Activated CD4-positive, alpha-beta T cell treated with anti-CD3 and anti-CD28 coated beads, Interleukin-2, amount 50 U/mL, for 1 hour (primary cell): ENCODE data around the gene PFAS.
A peak's percentile ranks its signal among the peaks of the same experiment; 100 is the strongest.

Experiments
- DNase-seq: peaks from one replicate; pipeline ENCODE4 v3.0.0-alpha.2; 2020

PFAS gene

DNA sequence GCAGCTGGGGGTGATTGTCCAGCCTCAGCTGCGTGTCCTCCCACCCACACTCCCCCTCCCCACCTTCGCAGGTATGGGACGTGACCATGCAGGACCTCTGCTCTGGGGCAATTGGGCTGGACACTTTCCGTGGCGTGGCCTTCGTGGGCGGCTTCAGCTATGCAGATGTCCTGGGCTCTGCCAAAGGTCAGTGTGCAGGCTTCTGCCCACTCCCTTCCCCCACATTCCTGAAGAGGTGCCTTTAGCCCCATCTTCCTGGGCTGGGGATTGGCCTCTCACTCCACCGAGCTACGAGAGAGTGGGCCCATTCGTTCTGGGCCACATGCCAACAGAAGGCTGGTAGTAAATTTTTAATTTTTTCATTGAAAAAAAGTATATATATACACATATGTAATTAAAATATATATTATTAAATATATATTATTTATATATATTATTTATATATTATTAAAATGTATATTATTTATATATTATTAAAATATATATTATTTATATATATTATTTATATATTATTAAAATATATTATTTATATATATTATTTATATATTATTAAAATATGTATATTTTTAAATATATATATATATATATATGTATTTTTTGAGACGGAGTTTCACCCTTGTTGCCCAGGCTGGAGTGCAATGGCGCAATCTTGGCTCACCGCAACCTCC lies 18.5 kb downstream of the PFAS start:
- no peak for DNase-seq

DNA sequence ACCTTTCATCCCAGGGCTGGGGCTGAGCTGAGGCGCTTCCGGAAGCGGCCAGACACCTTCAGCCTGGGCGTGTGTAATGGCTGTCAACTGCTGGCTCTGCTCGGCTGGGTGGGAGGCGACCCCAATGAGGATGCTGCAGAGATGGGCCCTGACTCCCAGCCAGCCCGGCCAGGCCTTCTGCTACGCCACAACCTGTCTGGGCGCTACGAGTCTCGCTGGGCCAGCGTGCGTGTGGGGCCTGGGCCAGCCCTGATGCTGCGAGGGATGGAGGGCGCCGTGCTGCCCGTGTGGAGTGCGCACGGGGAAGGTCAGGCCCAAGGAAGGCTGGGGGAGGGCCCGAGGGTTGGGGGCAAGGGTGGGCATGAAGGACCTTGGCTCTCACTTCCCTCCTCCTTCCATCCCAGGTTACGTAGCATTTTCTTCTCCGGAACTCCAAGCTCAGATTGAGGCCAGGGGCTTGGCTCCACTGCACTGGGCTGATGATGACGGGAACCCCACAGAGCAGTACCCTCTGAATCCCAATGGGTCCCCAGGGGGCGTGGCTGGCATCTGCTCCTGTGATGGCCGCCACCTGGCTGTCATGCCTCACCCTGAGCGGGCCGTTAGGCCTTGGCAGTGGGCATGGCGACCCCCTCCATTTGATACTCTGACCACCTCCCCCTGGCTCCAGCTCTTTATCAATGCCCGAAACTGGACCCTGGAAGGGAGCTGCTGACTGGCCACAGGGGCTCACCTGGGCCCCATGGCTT lies 19.6 kb downstream of the PFAS start:
- no peak for DNase-seq

DNA sequence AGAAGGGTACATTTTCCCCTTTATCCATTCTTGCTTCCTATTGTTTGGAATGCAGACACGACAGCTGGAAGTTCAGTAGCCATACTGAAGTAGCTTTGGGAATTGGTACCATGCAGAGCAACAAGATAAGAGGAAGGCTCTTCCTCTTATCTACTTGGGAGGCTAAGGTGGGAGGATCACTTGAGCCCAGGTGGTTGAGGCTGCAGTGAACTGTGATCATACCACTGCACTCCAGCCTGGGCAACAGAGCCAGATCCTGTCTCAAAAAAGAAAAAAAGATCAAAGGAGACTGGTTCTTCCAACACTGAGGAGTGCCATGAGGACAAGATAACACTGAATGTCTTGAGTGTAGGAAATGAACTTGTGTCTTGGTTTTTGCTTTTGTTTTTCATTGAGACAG lies 23.3 kb downstream of the PFAS start:
- DNase-seq, result no peak

DNA sequence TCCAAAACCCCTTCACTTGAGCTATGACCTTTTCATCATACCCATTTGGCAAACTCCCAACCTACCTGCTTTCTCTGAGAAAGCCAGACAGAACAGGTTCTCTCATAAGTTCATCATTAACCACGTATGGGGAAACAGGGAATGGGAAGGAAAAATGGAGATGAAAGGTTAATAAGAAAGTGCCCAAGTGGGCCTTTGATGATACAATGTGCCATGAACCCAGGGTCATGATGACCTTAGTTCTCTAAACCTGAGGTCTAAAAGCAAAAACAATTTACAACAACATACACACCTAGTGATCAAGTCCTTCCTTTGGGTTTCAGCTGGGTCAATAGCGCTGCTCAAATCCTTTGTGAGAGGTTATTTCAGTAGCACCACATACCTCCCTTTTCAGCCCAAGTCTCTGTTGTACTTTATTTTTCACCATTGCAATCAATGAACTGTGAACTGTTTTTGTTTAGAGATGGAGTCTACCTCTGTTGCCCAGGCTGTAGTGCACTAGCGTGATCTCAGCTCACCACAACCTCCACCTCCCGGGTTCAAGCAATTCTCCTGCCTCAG lies 24.9 kb downstream of the PFAS start:
- DNase-seq, result no peak

DNA sequence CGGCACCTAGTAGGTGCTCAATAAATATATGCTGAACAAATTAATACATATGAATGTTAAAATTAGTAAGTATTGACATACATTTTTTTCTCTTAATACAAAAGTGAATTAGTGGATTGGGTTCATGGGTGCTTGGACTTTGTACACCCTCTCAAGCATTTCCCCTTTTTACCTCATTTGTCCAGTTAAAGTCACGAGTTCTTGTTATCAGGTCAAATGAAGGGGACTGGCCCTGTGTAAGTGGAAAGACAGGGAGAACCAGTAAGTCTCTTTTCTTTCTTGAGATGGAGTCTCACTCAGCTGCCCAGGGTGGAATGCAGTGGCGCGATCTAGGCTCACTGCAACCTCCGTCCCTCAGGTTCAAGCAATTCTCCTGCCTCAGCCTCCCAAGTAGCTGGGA lies 25.7 kb downstream of the PFAS start:
- DNase-seq, result no peak

DNA sequence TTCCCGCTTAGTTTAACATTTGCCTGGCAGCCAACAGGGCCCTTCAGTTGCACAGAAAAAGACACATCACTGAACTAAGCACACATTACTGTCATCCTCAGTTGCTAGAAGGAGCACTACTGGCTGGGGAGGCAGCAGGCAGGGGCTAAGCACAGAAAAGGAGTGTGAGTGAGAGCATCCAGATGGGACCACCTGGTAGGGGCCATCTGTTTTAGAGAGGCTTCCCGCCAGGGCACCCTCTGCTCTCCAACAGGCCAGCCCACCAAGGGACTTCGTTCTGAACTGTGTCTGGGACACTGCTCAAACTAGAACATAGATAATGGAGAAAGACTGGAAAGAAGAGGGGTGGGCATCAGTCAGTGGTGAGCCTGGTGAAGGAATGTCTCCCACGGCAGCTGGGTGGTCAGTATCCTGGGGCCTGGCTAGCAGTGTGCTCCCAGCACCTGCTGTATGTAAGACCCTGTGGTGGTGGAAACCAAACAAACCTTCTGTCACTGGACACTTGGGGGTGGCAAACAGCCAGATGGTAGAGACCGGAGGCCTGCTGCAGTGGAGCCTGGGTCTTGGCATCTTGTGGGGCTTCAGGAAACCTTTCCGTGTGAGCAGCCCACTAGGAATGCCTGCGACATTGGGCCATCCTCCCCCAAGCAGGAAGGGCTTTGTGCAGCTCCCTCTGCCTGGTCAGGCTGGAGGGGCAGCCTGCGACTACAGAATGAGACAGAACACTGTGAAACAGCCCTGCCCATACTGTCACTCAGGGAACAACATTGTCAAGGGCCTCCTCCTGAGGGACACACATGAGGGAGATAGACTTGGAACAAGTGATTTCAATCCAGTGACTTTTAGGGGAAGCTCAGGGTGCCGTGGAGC lies 26.6 kb downstream of the PFAS start:
- no peak for DNase-seq

DNA sequence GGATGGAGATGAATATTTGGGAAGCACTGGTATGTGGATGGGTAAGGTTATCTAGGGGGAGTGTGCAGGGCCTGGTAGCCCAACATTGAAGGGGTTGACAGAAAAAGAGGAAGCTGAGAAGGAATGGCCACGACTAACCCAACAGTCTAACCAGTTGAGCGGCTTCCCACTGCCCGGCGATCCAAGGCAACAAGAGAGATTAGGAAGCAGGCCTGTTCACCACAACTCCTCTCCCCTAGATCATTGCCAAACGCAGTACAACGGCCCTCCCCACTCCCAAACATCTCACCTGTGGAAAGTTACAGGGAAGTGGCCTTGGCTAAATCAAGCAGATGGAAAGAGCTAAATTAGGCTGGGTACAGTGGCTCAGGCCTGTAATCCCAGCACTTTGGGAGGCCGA lies 28.2 kb downstream of the PFAS start:
- no peak for DNase-seq

DNA sequence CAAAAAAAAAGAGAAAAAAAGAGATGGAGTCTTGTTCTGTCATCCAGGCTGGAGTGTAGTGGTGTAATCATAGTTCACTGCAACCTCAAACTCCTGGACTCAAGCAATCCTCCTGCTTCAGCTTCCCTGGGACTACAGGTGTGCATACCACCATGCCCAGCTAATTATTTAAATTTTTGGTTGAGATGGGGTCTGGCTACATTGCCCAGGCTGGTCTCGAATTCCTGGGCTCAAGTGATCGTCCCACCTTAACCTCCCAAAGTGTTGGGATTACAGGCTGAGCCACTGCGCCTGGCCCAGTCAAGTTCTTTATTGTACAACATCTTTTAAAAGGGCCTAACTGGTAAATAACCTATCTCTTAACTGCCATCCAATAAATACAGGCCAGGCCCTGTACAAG lies 33.3 kb downstream of the PFAS start:
- DNase-seq, result no peak

DNA sequence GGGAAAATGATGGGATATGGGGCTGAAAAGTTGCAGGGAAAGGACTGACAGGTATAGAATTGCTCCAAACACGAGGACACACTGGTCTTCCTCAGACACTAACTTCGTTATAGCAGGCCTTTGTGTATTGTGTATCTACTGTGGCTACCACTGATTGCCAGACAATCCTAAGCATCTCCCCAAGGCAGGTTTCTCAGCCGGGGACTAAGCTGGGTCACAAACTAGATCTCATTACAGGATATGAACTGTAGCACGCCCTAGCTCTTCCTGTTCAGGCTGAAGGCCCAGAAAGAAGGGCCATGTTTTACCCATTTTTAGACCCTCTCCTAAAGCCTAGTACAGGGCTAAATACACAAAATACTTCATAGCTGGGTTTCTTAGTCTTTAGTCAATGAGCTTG lies 34.3 kb downstream of the PFAS start:
- DNase-seq, result no peak

DNA sequence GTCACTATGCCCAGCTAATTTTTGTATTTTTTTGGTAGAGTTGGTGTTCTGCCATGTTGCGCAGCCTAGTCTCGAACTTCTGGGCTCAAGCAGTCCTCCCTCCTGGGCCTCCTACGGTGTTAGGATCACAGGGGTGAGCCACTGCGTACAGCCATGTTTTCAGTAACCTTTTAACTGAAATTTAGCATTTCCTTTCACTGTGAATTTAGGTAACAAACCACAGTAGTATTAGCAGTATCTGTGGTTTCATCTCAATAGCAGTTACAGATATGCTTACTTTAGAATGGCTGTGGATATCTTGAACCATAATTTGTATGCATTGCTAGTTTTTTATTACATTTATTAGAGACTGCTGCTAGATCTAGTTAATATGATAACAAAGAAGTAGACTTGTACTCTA lies 35.0 kb downstream of the PFAS start:
- no peak for DNase-seq

DNA sequence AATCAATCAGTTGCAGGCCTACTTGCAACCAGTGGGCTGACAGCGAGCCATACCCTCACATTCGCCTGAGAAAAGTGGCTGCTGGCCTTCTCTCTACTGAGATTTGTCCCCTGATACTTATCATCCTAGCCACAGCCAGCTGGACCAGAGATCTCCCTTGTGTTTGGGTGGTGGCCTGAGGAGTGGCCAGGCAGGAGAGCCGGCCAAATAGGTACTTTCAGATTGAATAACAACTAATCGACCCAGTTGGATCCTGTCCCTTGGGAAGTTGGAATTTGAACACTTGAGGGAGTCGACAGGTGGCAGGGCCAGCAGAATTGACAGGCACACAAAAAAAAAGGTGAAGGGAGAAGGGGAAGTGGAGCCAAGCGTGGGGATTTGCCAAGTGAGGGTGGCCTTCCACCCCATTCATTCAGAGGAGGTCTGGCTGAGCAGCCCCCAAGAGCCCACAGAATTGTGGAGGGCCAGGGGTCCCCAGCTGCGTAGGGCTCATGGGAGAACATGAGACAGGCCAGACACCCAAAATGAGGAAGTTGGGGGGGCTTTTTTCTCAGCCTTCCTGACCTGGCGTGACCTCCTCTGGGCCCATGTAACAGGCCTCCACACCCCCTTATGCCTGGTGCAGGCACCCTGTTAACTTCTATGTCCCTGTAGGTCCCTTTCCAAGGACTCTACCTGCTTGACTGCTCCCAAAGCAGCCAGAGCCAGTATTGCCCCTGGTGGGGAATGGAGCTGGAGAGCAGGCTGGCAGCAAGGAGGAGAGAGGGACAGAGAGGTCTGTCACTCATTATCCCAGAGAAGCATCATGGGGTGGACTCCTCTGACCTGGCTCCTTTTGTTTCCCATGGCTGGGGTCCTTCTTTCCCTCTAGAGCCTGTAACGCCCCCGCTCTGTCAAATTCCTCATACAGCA lies 36.4 kb downstream of the PFAS start:
- no peak for DNase-seq

DNA sequence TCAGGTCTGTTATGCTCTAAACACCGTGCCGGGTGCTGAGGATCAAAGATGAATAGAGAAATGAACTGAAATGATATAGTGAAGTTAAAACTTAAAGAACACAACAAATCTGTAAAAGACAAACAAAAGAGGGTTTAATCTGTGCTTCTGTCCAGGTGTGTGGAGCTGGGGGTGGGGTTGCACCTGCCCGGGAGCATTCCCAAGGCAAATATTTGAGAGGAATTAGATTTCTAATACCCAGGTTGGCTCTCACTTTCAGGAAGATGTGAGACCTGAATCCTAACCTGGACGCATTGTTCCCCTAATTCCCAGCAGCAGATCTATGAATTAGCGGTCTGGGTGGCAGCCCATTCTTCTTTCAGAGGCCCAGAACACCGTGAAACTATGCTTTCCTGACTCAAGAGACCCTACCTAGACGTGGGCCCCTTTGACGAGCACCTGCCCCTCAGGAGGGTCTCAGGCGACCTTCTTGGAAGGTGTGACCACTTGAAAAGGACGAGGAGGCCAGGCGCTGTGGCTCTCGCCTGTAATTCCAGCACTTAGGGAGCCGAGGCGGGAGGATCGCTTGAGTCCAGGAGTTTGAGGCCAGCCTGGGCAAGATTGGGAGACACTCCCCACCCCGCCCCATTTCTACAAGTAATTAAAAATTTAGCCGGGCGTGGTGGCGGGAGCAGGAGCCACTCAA lies 38.7 kb downstream of the PFAS start:
- no peak for DNase-seq

DNA sequence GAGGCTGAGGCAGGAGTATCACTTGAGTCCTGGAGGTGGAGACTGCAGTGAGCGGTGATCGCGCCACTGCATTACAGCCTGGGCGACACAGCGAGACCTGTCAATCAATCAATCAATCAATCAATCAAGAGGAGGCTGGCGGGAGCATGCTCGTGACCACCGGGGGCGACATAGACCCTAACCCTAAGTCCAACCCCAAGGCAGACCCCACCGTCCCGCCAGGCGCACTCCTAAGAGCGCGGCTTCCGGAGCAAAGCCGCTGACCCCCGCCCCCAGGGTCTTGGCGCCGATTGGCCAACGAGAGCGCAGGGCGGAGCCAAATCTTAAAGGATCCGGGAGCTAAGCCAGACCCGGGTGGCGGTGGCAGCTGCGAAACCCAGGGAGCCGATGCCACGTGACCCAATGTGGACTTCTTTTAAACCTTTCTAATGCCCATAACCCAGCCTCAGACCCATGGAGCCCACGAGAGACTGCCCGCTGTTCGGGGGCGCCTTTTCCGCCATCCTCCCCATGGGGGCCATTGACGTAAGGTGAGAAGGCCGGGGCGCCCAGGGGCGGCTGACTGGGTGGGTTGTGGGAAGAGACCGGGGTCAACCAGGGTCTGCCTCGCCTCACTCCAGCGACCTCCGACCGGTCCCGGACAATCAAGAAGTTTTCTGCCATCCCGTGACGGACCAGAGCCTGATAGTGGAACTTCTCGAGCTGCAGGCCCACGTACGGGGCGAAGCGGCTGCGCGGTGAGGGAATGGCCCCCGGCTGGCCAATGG lies 39.4 kb downstream of the PFAS start, which contains the start of gene RANGRF:
Gene RANGRF (plus strand): TSS at position 335 of the 767 bp plus-strand sequence. CDS start 119 bp downstream, at position 454.
- peak; percentile 71 for DNase-seq

DNA sequence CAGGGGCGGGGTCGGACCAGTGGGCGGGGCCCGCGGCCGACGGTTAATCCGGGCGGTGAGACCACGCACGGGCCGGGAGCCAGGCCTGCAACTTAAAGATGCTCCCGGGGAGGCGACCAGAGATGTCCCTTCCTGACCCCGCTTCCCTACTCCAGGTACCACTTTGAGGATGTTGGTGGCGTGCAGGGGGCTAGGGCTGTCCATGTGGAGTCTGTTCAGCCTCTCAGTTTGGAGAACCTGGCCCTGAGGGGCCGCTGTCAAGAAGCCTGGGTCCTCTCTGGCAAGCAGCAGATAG lies 40.0 kb downstream of the PFAS start:
- DNase-seq, result peak; percentile 40

DNA sequence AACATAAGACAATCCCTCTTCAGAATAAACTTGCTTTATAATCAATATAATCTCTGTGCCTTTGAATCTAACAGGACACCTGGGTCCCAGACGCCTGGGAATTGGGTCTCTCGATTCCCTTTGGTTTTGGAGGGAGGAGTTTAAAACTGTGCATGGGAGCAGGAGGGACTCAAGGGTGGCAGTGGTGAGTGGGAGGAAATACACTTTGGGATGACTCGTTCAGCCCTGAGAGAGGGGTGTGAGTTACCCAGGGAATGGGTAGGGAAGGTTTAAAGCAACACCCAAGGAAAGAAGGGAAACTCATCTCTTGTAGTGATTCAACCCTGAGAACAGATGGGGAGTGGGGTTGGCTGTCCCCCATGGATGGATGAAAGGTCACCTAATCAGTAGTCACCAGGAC lies 41.0 kb downstream of the PFAS start:
- no peak for DNase-seq

DNA sequence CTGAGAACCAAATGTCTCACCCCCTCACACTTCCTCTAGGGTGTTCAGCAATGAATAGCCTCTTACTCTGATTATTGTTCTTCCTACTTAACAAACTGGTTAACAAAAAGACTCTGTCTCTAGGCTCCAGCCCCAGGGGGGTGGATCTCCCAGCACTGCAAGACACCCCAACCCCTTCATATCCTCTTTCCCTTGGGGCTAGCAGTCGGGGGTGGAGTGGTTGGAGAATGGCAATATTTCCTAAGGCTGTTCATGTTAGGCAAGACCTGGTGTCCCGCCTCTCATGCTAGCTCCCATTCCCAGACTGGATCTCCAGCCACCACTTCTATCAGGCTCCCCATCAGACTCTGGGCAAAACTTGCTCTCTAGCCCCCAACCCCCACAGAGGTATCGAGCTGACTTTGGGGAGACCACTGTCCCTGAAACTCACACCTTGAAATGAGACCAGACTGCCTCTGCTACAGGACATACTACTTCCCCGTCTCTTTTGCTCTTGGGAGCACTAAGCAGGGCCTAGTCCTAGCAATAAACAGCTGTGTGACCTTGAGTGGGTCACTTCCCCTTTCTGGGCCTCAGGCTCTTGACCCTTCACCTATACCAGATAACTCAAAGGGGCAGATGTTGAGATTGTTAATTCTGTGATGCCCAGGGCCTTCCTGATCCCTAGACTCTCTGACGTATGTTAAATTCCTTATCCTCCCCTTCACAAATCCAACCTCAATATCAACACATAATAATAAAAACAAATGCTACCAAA lies 43.7 kb downstream of the PFAS start:
- no peak for DNase-seq

DNA sequence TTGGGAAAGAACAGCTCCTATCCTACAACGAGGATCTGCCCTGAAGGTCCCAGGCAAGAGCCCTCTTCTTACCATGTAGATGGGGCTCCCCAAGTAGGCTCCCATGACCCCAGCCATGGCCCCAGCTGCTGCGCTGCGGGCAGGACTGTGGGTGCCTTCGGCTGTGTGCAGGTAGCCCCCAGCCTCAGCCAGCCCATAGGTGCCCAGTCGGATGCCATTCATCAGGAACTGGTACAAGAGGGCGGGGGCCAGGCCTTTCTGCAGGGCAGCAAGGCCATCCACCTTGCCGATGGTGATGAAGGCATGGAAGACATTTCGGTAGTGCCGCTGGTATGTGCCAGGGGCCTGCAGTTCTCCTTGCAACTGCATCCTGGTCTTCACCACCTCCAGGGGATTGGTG lies 45.3 kb downstream of the PFAS start:
- DNase-seq, result no peak

DNA sequence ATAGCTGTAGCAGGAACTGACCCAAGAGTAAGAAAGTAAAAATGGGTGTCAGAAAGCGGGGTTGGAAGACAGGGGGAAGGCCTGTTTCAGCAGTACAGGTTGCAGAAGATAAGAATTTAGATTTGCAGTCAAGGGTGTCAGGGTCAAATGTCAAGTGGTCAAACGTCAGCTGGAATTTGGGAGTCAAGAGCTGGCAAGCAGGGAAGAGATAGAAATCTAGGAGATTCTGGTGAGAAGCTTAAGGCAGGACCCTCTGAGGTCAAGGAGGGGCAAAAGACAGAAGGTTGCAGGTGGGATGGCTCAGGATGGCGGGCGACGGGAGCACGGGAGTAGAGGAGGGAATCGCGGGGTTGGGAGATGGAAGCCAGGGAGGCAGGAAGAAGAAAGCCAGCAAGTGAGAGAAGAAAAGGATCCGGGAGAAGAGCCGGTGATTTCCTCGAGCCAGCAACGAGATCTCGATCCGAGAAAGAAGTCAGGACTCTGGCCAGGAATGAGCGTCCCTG lies 45.8 kb downstream of the PFAS start:
- DNase-seq, result no peak

DNA sequence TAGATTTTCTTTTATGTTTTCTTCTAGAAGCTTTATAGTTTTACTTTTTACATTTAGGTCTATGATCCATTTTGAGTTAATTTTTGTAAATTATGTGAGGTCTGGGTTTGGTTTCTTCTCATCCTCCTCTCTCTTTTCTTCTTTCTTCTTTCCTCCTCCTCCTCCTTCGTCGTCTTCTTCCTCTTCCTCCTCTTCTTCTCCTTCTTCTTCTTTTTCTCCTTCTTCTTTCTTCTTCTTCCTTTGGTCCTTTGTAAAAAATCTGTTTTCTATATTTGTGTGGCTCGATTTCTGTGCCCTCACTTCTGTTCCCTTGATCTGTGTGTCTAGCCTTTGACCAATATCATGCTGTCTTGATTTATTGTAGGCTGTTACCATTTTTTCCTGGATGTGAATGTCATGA lies 51.1 kb downstream of the PFAS start:
- no peak for DNase-seq

DNA sequence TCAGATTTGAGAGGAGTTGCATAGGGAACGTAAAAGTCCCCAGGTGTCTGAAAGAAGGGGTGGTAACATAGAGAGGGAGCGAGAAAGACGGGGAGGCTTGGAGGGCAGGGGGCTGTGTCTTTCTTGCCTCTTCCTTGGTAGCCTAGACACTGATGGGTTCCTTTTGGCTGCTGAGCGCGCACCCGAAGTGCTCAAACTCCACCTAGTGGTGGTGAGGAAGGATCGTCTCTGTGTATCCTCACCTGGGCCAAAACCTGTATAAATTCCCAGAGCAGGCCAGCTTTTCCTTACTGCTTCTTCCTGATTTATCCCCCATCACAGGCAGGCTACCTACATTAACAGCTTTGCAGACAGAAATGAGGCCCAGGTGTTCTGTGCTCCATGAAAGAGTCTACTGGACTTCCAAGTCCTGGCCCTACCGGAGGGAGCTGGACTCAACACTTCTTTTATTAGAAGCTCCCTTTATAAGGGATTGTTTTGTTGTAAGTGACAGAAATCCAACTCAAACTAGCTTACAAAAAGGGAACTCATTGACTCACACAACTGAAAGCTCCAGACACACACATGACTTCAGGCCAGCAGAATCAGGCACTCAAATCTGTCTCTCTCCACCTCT lies 51.6 kb downstream of the PFAS start:
- peak; percentile 59 for DNase-seq
